Fibroblast of mammary gland (primary cell): ENCODE results near the gene NDRG2.
"Not testable (repeated sequence)": the region's sequence is repeated elsewhere in the genome, so short reads cannot be mapped to it uniquely, and the experiment has no call there.

Experiments
- DNase-seq: peaks from one replicate; pipeline ENCODE4 v3.0.0-alpha.2; 2010; ENCODE audit warnings: low read depth
- H3K4me3 ChIP-seq: 2 replicates; pipeline ENCODE4 v1.5.1; 2011; ENCODE audit warnings: low read depth, mild to moderate bottlenecking, low read length, moderate library complexity; ENCODE audit not compliant: control insufficient read depth
- CTCF ChIP-seq: conservative IDR thresholded peaks from 2 replicates; pipeline ENCODE4 v1.5.1; 2011; ENCODE audit warnings: low read depth, low read length, inconsistent platforms; ENCODE audit not compliant: control insufficient read depth, insufficient read depth

NDRG2 gene

GRCh38 chr14:20986811-20987210 lies 38.0 kb downstream of the NDRG2 start:
- no peak overlapping the region for H3K4me3 ChIP-seq
- peak; percentile 98 for DNase-seq
- no peak for TF ChIP-seq CTCF

- not testable (repeated sequence) for DNase-seq, H3K4me3 ChIP-seq
Observed at GRCh38 chr14:20985650-20986049, 39.2 kb downstream of the NDRG2 start.

- DNase-seq = no peak
- TF ChIP-seq CTCF = no peak
Observed at GRCh38 chr14:20982646-20983369, 42.1 kb downstream of the NDRG2 start.

GRCh38 chr14:20980906-20981305 lies 44.0 kb downstream of the NDRG2 start:
- DNase-seq = no peak
- TF ChIP-seq CTCF = no peak
- no peak overlapping the region for H3K4me3 ChIP-seq

More at GRCh38 chr14:20982646-20983369, 42.1 kb downstream of the NDRG2 start:
- H3K4me3 ChIP-seq = no peak overlapping the region

GRCh38 chr14:20978687-20979086 lies 46.2 kb downstream of the NDRG2 start:
- no peak overlapping the region for H3K4me3 ChIP-seq
- no peak for TF ChIP-seq CTCF
- DNase-seq = no peak

- no peak overlapping the region for H3K4me3 ChIP-seq
- TF ChIP-seq CTCF = no peak
- DNase-seq = no peak
Observed at GRCh38 chr14:20976291-20976690, 48.6 kb downstream of the NDRG2 start.

- H3K4me3 ChIP-seq = no peak overlapping the region
- no peak for TF ChIP-seq CTCF
- no peak for DNase-seq
Observed at GRCh38 chr14:20973501-20973900, 51.4 kb downstream of the NDRG2 start.
